Nephron progenitor cell (in vitro differentiated cells): ENCODE results near the gene CD52.

Source experiments
- DNase-seq: peaks from one replicate; pipeline ENCODE4 v3.0.0; 2021
- H3K27ac Mint-ChIP-seq: 2 replicates; pipeline ENCODE4 v1.8.0; 2021; ENCODE audit warnings: mild to moderate bottlenecking, moderate library complexity, mixed read lengths
- H3K27me3 Mint-ChIP-seq: 2 replicates; pipeline ENCODE4 v1.8.0; 2021; ENCODE audit warnings: mild to moderate bottlenecking, low read depth, mixed read lengths; ENCODE audit not compliant: poor library complexity
- H3K36me3 Mint-ChIP-seq: 2 replicates; pipeline ENCODE4 v1.8.0; 2021; ENCODE audit warnings: low read depth, mixed read lengths
- H3K4me1 Mint-ChIP-seq: 2 replicates; pipeline ENCODE4 v1.8.0; 2021; ENCODE audit warnings: mixed read lengths
- H3K4me3 Mint-ChIP-seq: 2 replicates; pipeline ENCODE4 v1.8.0; 2021; ENCODE audit warnings: mild to moderate bottlenecking, moderate library complexity, mixed read lengths
- H3K9me3 Mint-ChIP-seq: 2 replicates; pipeline ENCODE4 v1.8.0; 2021; ENCODE audit warnings: mild to moderate bottlenecking, moderate library complexity, mixed read lengths
- TF ChIP-seq, protein P1 (sequence below): fragments of 200-600 bp; sonication (generic); IDR thresholded peaks from 2 replicates; pipeline ENCODE4 v1.5.0; 2021; ENCODE audit warnings: antibody characterized with exemption

Gene CD52

GRCh38 chr1:26295194-26296138, 22.3 kb upstream of the CD52 start:
- Mint-ChIP-seq H3K9me3 (no peaks in the 10 kb centered on the region), H3K4me1 (peaks cover 67% of the 10 kb centered on the region), H3K27ac (no peak overlapping the region)

DNA sequence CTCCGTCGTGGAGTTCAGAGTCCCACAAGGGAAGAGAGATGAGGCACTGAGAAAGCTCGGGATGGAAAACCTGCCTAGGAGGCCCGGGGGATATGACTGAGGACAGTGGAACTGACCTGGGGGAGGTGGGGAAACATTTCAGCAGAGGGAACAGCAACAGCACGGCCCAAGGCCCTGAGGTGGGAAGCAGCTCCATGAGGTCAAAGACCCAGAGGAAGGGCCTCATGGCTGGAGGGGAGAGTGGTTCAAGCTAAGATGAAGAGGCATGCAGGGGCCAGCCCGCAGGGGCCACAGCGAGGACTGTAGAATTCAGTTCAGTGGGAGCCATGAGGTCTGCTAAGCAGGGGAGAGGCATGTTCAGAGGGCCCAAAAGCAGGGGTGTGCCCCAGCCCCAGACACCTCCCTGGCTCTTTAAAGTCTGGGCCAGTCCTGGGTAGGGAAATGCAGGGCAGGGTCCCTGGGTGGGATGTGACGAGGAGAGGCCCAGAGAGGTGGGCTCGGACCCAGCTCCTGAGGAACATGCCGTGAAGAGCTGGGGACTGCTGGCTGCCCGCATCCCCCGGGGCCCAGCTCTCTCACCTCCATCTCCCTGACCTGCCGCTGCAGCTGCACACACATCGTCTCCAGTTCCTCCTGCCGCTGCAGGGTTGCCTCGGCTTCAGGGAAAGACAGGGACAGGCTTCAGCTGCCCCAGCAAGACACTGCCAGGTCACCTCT, 21.3 kb upstream of the CD52 start:
- no peak overlapping the region for H3K4me3 Mint-ChIP-seq

More at GRCh38 chr1:26295194-26296138, 22.3 kb upstream of the CD52 start:
- TF ChIP-seq, protein P1, sequence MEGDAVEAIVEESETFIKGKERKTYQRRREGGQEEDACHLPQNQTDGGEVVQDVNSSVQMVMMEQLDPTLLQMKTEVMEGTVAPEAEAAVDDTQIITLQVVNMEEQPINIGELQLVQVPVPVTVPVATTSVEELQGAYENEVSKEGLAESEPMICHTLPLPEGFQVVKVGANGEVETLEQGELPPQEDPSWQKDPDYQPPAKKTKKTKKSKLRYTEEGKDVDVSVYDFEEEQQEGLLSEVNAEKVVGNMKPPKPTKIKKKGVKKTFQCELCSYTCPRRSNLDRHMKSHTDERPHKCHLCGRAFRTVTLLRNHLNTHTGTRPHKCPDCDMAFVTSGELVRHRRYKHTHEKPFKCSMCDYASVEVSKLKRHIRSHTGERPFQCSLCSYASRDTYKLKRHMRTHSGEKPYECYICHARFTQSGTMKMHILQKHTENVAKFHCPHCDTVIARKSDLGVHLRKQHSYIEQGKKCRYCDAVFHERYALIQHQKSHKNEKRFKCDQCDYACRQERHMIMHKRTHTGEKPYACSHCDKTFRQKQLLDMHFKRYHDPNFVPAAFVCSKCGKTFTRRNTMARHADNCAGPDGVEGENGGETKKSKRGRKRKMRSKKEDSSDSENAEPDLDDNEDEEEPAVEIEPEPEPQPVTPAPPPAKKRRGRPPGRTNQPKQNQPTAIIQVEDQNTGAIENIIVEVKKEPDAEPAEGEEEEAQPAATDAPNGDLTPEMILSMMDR, result no peak
- no peak overlapping the region for H3K4me3 Mint-ChIP-seq
- DNase-seq, result no peak
- peaks cover 24% of the 10 kb centered on the region for H3K36me3 Mint-ChIP-seq
- peaks cover 3% of the 10 kb centered on the region for H3K27me3 Mint-ChIP-seq

DNA sequence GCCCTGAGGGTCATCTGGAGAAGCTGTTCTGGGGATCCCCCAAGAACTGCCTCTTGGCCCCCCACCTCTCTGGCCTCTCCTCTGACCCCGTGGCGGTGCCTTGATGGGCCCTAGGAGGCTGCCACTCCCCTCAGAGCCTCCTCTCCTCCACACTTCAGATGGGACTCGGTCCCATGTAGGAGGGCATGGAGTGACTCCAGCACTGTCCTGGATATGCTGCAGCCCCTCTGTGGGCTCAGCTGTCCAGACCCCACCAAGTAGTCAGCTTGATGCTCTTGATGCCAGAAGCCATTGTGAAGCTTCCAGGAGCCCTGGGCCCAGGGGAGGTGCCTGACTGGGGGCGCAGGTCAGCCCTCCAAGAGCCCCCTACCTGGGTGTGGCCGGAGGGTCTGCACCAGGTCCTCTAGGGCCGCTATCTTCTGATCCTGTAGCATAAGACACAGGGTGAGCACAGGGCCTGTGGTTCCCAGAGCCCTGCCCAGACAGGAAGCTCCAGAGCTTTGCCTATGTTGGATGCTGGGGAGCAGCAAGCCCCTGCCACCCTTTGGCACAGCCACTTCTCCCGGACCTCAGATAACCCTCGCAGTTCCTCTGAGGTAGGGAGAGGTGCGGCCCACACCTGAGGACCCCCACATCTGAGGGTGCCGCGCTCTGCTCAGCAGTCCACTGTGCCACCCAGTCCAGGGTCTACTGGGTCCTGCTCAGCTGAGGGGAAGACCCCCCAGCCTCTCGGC, 20.5 kb upstream of the CD52 start:
- Mint-ChIP-seq H3K4me3 (no peak overlapping the region), H3K27ac (no peak overlapping the region), H3K4me1 (peaks cover 50% of the 10 kb centered on the region), H3K36me3 (peaks cover 24% of the 10 kb centered on the region), H3K27me3 (peaks cover 3% of the 10 kb centered on the region), H3K9me3 (no peaks in the 10 kb centered on the region)
- TF ChIP-seq, protein P1, result no peak
- no peak for DNase-seq

More for the DNA sequence above, 21.3 kb upstream of the CD52 start:
- Mint-ChIP-seq H3K4me1 (peaks cover 57% of the 10 kb centered on the region), H3K27ac (peak overlapping the region; percentile 94), H3K27me3 (peaks cover 3% of the 10 kb centered on the region), H3K9me3 (no peaks in the 10 kb centered on the region), H3K36me3 (peaks cover 24% of the 10 kb centered on the region)
- TF ChIP-seq, protein P1, result no peak
- DNase-seq, result no peak

GRCh38 chr1:26297791-26298124, 20.0 kb upstream of the CD52 start:
- Mint-ChIP-seq H3K9me3 (no peaks in the 10 kb centered on the region), H3K4me1 (peaks cover 52% of the 10 kb centered on the region), H3K27me3 (peaks cover 3% of the 10 kb centered on the region), H3K4me3 (no peak overlapping the region), H3K27ac (no peak overlapping the region), H3K36me3 (peaks cover 22% of the 10 kb centered on the region)
- TF ChIP-seq, protein P1, result no peak
- DNase-seq, result no peak

- Mint-ChIP-seq H3K4me1 (peaks cover 32% of the 10 kb centered on the region), H3K4me3 (no peak overlapping the region), H3K9me3 (no peaks in the 10 kb centered on the region), H3K36me3 (peaks cover 4% of the 10 kb centered on the region), H3K27ac (no peak overlapping the region), H3K27me3 (peaks cover 3% of the 10 kb centered on the region)
- TF ChIP-seq, protein P1, result no peak
- no peak for DNase-seq
These were observed 17.0 kb upstream of the CD52 start for GRCh38 chr1:26300578-26301275.
